Tracheal epithelial cell (primary cell): ENCODE results near the gene ADPRM. TPM values are rescaled to one million over a fixed set of nuclear protein-coding genes. Genes with fewer than 3 reads are reported as not detected.

ENCODE experiments used
- total RNA-seq: library from RNA; depleted of rRNA; stranded (reverse); fragments of >200 nt; gene quantifications from 2 replicates; pipeline ENCODE4 v1.2.1, GENCODE V29; 2014

The ADPRM gene, protein sequence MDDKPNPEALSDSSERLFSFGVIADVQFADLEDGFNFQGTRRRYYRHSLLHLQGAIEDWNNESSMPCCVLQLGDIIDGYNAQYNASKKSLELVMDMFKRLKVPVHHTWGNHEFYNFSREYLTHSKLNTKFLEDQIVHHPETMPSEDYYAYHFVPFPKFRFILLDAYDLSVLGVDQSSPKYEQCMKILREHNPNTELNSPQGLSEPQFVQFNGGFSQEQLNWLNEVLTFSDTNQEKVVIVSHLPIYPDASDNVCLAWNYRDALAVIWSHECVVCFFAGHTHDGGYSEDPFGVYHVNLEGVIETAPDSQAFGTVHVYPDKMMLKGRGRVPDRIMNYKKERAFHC
- total RNA-seq = 10.1 and 16.2 TPM in 2 replicates

GRCh38 chr17:10697092-10698081 is at the start of gene ADPRM, which contains the start of gene SCO1:
ADPRM (plus strand) TSS chr17:10697594; CDS start chr17:10704927, 7,333 bp downstream.
SCO1 (minus strand) TSS chr17:10697533; CDS start chr17:10697507, 26 bp downstream.

DNA sequence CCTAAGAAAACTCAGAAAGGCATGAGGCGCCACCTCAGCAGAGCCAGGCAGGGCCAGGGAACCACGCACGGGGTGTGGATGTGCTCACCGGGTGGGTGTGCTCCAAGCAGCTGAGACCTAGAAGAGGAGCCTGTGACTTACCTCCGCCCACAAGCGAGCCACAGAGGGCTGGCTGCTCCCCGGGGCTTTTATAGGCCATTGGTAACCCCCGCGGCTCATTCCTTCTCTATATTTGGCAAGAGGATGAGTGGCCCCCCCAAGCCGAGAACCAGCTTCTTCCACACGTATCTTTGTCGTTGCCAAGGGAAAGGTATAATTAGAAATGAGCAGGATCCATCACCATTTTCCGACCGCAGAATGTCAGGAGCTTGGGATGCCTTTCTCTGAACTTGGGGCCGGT is 40.2 kb upstream of the ADPRM start, which contains the start of gene MYH3:
Gene MYH3, minus strand, starts transcription at position 162 of the 400 bp plus-strand sequence. CDS start 2,245 bp downstream, outside the sequence.

GRCh38 chr17:10729334-10730193 is 32.2 kb downstream of the ADPRM start, which contains the start of gene TMEM220:
TMEM220 (minus strand) TSS chr17:10730023; CDS start chr17:10729851, 172 bp downstream.

Other genes with a start within 250 kb of the ADPRM start
- not detected in 2 replicates for gene MYH4, start 228.0 kb upstream of the ADPRM start, total RNA-seq
- not detected in 2 replicates for gene MYH1, start 179.1 kb upstream of the ADPRM start, total RNA-seq
- gene MYH2, start 147.9 kb upstream of the ADPRM start, total RNA-seq = not detected in 2 replicates
- gene MYH3, start 40.3 kb upstream of the ADPRM start, total RNA-seq = under 0.01 and 0.48 TPM in 2 replicates
- 28.0 and 28.3 TPM in 2 replicates for gene SCO1, start 61 bp upstream of the ADPRM start, total RNA-seq
- gene TMEM220, start 32.4 kb downstream of the ADPRM start, total RNA-seq = 0.96 and 2.8 TPM in 2 replicates
- gene TMEM238L, start 106.5 kb downstream of the ADPRM start, total RNA-seq = not detected in 2 replicates
- not detected in 2 replicates for gene PIRT, start 140.5 kb downstream of the ADPRM start, total RNA-seq